Uterus (tissue), 4 donors: ENCODE data around the gene IAPP. TPM values are rescaled to one million over a fixed set of nuclear protein-coding genes. Genes with fewer than 3 reads are reported as not detected.

Experiments
- DNase-seq, 2 donors: peaks; one replicate each; pipeline ENCODE4 v3.0.0-alpha.2; 2019 to 2020
- H3K27ac ChIP-seq, 2 donors: fragments of 200-600 bp; sonication (generic); 1 replicate in 1 of 2; 2 replicates in 1 of 2; pipeline ENCODE4 v1.5.1; 2016 to 2018
- H3K27me3 ChIP-seq, 2 donors: fragments of 200-600 bp; sonication (generic); one replicate each; pipeline ENCODE4 v1.5.1; 2018 to 2019; ENCODE audit warnings: control low read depth in 1 of 2
- H3K36me3 ChIP-seq, 2 donors: fragments of 200-600 bp; sonication (generic); one replicate each; pipeline ENCODE4 v1.5.1; 2019; ENCODE audit warnings: control low read depth in 1 of 2
- H3K4me1 ChIP-seq, 2 donors: fragments of 200-600 bp; sonication (generic); one replicate each; pipeline ENCODE4 v1.5.1; 2018 to 2019; ENCODE audit warnings: control low read depth in 1 of 2
- H3K4me3 ChIP-seq, 2 donors: fragments of 200-600 bp; sonication (generic); 1 replicate in 1 of 2; 2 replicates in 1 of 2; pipeline ENCODE4 v1.5.1; 2018 to 2019; ENCODE audit warnings: mild to moderate bottlenecking in 1 of 2
- H3K9me3 ChIP-seq, 2 donors: fragments of 200-600 bp; sonication (generic); one replicate each; pipeline ENCODE4 v1.5.1; 2019; ENCODE audit warnings: control low read depth in 1 of 2
- CTCF ChIP-seq, 4 experiments: fragments of 200-600 bp in 2 of 4; fragments of 450-650 bp in 2 of 4; sonication (generic) in 2 of 4; IDR thresholded peaks; one replicate each; pipeline ENCODE4 v1.5.1; 2016 to 2019; ENCODE audit warnings: antibody characterized with exemption in 4 of 4, mild to moderate bottlenecking in 2 of 4, moderate library complexity in 1 of 4
- POLR2A ChIP-seq, 2 donors: fragments of 450-650 bp; IDR thresholded peaks; one replicate each; pipeline ENCODE4 v1.6.1; 2016; ENCODE audit warnings: antibody characterized with exemption in 2 of 2, mild to moderate bottlenecking in 1 of 2, moderate library complexity in 1 of 2
- intact Hi-C: fragments of 100-400 bp; cut with DNase I; formaldehyde crosslinking; loops from one replicate; pipeline ENCODE4 v1.15.1; 2023; ENCODE audit warnings: low total_unique reads
- total RNA-seq, 4 donors: library from RNA; depleted of rRNA in 3 of 4; stranded (reverse); fragments of >200 nt in 3 of 4; gene quantifications; one replicate each; pipeline versions ENCODE4 v1.1.0 to v1.2.4, GENCODE V29; 2014 to 2023
- donor health status: DM: yes; HTN: yes; CAD: no.

The IAPP gene
- total RNA-seq, 4 donors from 2014 or later: not detected

GRCh38 chr12:21334771-21335325, 37.9 kb upstream of the IAPP start, which contains the start of gene SLCO1A2:
SLCO1A2 (minus strand) TSS chr12:21334917; CDS start chr12:21334647, 270 bp downstream.
- TF ChIP-seq CTCF (IDR thresholded peaks at IDR 0.05) (no peak), POLR2A (IDR thresholded peaks at IDR 0.05) (no peak)
- no peak for DNase-seq
- intact Hi-C loops: no loop called here
- Histone ChIP-seq H3K27ac (no peak within 1 kb of the TSS), H3K9me3 (no peaks in the 10 kb centered on the region), H3K27me3 (no peaks in the 10 kb centered on the region), H3K36me3 (no peaks in the 10 kb centered on the region), H3K4me1 (no peaks in the 10 kb centered on the region), H3K4me3 (no peak within 1 kb of the TSS)

GRCh38 chr12:21336656-21337055, 36.0 kb upstream of the IAPP start:
- intact Hi-C loops: no loop called here
- Histone ChIP-seq H3K27ac (no peak overlapping the region), H3K27me3 (no peaks in the 10 kb centered on the region), H3K4me1 (no peaks in the 10 kb centered on the region), H3K4me3 (no peak overlapping the region), H3K36me3 (no peaks in the 10 kb centered on the region), H3K9me3 (no peaks in the 10 kb centered on the region)
- no peak for DNase-seq
- TF ChIP-seq CTCF (IDR thresholded peaks at IDR 0.05) (no peak), POLR2A (IDR thresholded peaks at IDR 0.05) (no peak)

- no peaks in the 10 kb centered on the region for H3K36me3 ChIP-seq
- H3K27ac ChIP-seq: no peak overlapping the region
- no peak for TF ChIP-seq CTCF (IDR thresholded peaks at IDR 0.05)
- no peak for TF ChIP-seq POLR2A (IDR thresholded peaks at IDR 0.05)
- H3K9me3 ChIP-seq: no peaks in the 10 kb centered on the region
- H3K27me3 ChIP-seq: no peaks in the 10 kb centered on the region
- H3K4me1 ChIP-seq: no peaks in the 10 kb centered on the region
- no peak for DNase-seq
- intact Hi-C loops: no loop called here
- H3K4me3 ChIP-seq: no peak overlapping the region
Measured at GRCh38 chr12:21337453-21337852, 35.2 kb upstream of the IAPP start.

- no peak for DNase-seq
- H3K4me1 ChIP-seq: no peaks in the 10 kb centered on the region
- no peaks in the 10 kb centered on the region for H3K27me3 ChIP-seq
- H3K4me3 ChIP-seq: no peak overlapping the region
- H3K36me3 ChIP-seq: no peaks in the 10 kb centered on the region
- no peak for TF ChIP-seq CTCF (IDR thresholded peaks at IDR 0.05)
- no peak for TF ChIP-seq POLR2A (IDR thresholded peaks at IDR 0.05)
- no peaks in the 10 kb centered on the region for H3K9me3 ChIP-seq
- H3K27ac ChIP-seq: no peak overlapping the region
- intact Hi-C loops: no loop called here
Measured at GRCh38 chr12:21337959-21338744, 34.5 kb upstream of the IAPP start.

GRCh38 chr12:21339921-21340320, 32.8 kb upstream of the IAPP start:
- H3K27me3 ChIP-seq: no peaks in the 10 kb centered on the region
- no peak for DNase-seq
- TF ChIP-seq CTCF (IDR thresholded peaks at IDR 0.05): no peak
- TF ChIP-seq POLR2A (IDR thresholded peaks at IDR 0.05): no peak
- H3K9me3 ChIP-seq: no peaks in the 10 kb centered on the region
- H3K36me3 ChIP-seq: no peaks in the 10 kb centered on the region
- no peaks in the 10 kb centered on the region for H3K4me1 ChIP-seq
- intact Hi-C loops: no loop called here
- H3K27ac ChIP-seq: no peak overlapping the region
- no peak overlapping the region for H3K4me3 ChIP-seq
